Activated naive CD4-positive, alpha-beta T cell treated with anti-CD3 and anti-CD28 coated beads, Interleukin-2, amount 10 ng/mL, durations not matched to agents 7 days and 5 days (primary cell): ENCODE measurements around the gene ANK2.

Experiments used
- CTCF ChIA-PET: fragments of 350-600 bp; sonication (Branson Sonifier 250); formaldehyde crosslinking; loops from one replicate; lab custom pipeline; 2021; ENCODE audit warnings: antibody characterized with exemption; lab: Charles Lee
- DNase-seq: peaks from one replicate; pipeline ENCODE4 v3.0.0-alpha.2; 2020
- H3K27ac Mint-ChIP-seq: one replicate; pipeline ENCODE4 v1.8.0; 2021; ENCODE audit warnings: mild to moderate bottlenecking, moderate library complexity, mixed read lengths
- H3K27me3 Mint-ChIP-seq: one replicate; pipeline ENCODE4 v1.8.0; 2021; ENCODE audit warnings: mild to moderate bottlenecking, mixed read lengths
- H3K36me3 Mint-ChIP-seq: one replicate; pipeline ENCODE4 v1.8.0; 2021; ENCODE audit warnings: mixed read lengths
- H3K4me1 Mint-ChIP-seq: one replicate; pipeline ENCODE4 v1.8.0; 2021; ENCODE audit warnings: mixed read lengths
- H3K4me3 Mint-ChIP-seq: one replicate; pipeline ENCODE4 v1.8.0; 2021; ENCODE audit warnings: mild to moderate bottlenecking, moderate library complexity, mixed read lengths
- H3K9me3 Mint-ChIP-seq: one replicate; pipeline ENCODE4 v1.8.0; 2021; ENCODE audit warnings: mixed read lengths

ANK2 gene

DNA sequence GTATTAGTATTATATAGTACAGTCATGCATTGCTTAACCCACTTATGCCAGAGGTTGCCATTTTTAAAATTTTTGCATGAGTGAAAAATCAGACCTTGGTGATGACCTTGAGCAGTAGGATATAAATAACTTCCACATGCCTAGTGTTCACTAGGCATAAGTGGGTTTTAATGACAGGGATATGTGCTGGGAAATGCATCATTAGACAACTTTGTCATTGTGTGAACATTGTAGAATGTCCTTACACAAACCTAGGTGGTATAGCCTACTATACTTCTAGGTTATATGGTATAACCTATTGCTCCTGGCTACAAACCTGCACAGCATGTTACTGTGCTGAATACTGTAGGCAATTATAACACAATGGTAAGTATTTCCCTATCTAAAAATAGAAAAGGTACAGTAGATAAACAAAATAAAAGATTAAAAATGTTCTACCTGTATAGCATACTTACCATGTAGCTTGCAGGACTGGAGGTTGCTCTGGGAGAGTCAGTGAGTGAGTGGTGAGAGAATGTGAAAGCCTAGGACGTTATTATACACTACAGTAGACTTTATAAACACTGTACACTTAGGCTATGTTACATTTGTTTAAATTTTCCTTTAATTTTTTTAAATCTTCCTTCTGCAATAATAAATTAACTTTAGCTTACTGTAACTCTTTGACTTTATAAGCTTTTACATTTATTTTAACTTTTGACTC, 326.7 kb downstream of the ANK2 start:
- no peak for DNase-seq
- H3K27ac Mint-ChIP-seq = no peak overlapping the region
- no peaks in the 10 kb centered on the region for H3K4me1 Mint-ChIP-seq
- no peaks in the 10 kb centered on the region for H3K27me3 Mint-ChIP-seq
- CTCF ChIA-PET = no interaction called here
- H3K9me3 Mint-ChIP-seq = no peaks in the 10 kb centered on the region
- H3K36me3 Mint-ChIP-seq = no peaks in the 10 kb centered on the region
- H3K4me3 Mint-ChIP-seq = no peak overlapping the region

DNA sequence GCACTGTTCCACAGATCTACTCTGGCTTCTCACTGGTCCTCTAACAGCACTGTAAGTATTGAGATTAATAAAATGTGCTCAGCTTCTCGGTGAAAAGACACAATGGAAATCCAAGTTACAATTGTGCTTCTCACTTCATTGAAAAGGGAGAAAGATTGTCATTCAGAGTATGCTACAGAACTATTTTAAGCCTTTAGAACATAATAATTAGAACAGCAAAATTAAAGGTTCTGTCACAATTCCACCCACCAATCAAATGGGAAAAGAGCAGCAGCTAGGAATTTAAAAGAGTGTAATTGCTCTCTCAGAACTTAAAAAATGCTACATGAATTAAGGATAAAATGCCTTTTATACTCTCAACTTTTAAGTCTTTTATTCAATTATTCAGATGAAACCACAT, 329.4 kb downstream of the ANK2 start:
- H3K27ac Mint-ChIP-seq = no peak overlapping the region
- no peaks in the 10 kb centered on the region for H3K9me3 Mint-ChIP-seq
- H3K4me3 Mint-ChIP-seq = no peak overlapping the region
- DNase-seq = no peak
- H3K4me1 Mint-ChIP-seq = no peaks in the 10 kb centered on the region
- CTCF ChIA-PET = no interaction called here
- H3K36me3 Mint-ChIP-seq = no peaks in the 10 kb centered on the region
- no peaks in the 10 kb centered on the region for H3K27me3 Mint-ChIP-seq

DNA sequence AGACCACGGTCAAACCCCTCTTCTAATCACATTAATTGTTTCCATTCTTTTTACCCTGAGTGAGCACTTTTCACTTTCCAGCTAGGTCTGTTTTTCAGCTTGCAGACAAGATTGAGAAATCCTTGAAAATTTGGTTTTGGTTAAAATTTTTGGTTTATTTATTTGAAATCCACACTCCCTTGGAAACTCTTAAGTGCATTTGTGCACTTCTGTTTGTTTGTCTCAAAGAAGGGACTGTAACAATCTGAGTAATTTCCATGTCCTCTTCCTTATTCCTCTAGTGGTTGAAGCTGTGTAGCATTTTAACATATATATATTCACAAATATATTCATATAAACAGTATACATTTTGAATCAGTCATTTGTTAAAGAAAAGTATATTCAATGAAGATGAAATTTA, 333.3 kb downstream of the ANK2 start:
- Mint-ChIP-seq H3K27ac (no peak overlapping the region), H3K27me3 (no peaks in the 10 kb centered on the region), H3K4me3 (no peak overlapping the region), H3K4me1 (no peaks in the 10 kb centered on the region), H3K9me3 (no peaks in the 10 kb centered on the region), H3K36me3 (no peaks in the 10 kb centered on the region)
- CTCF ChIA-PET = interaction anchor here (1.2 kb wide), 1 partner anchor 12 kb away, joined by 5 read pairs; no protein-coding TSS in a partner anchor
- no peak for DNase-seq

DNA sequence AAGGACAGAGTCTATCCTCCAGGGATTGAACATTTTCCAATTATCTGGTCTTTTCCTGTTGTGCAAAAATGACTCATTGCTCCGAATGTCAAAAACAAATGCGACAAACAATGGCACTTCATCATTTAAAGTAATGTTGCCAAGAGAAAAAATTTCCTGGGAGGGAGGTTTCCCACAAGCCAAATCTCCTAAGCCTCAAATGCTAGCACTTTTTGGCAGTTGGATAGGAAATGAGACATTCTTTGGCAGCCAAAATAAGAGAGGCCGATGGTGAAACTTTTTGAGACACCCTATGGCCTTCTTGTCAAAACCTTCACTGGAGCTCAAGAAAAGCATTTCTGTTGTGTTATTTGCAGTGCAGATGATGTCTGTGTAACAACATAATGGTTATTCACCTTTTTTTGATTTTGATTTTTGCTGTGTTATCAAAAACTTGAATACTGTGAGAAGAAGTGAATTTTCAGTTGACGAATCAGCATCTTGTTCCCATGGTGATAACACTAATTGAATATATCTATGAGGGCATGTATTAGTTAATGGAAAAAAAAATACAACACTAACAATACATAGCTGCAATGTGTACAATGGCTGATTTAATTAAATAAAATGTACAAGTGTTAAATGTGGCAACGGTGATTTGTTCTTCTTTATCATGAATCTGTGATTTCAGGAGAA, 333.8 kb downstream of the ANK2 start:
- H3K27me3 Mint-ChIP-seq = no peaks in the 10 kb centered on the region
- CTCF ChIA-PET = interaction anchor here (1.2 kb wide), 1 partner anchor 12 kb away, joined by 5 read pairs; no protein-coding TSS in a partner anchor
- H3K27ac Mint-ChIP-seq = no peak overlapping the region
- no peaks in the 10 kb centered on the region for H3K4me1 Mint-ChIP-seq
- DNase-seq = no peak
- H3K4me3 Mint-ChIP-seq = no peak overlapping the region
- H3K9me3 Mint-ChIP-seq = no peaks in the 10 kb centered on the region
- no peaks in the 10 kb centered on the region for H3K36me3 Mint-ChIP-seq

DNA sequence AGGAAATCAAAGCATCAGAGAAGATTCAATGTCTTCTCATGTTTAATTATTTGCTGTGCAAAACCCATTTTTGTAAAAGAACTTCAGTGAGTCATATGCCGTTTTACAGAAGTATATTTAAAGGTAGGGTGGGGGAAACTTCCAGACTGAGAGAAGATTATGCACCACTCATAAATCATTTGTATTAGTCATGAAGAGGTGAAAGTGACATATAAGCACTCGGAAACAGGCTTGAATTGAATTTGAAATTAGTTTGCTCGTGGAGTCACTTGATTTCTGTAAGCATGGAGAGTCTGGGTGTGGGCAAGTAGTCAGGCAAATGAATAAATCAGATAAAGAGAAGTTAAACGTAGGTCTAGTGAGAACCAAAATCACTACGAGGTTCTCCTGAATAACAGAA, 335.1 kb downstream of the ANK2 start:
- CTCF ChIA-PET = interaction anchor here (0.8 kb wide), 1 partner anchor 10 kb away, joined by 3 read pairs; no protein-coding TSS in a partner anchor
- no peak for DNase-seq
- no peaks in the 10 kb centered on the region for H3K36me3 Mint-ChIP-seq
- H3K27ac Mint-ChIP-seq = no peak overlapping the region
- no peaks in the 10 kb centered on the region for H3K27me3 Mint-ChIP-seq
- no peaks in the 10 kb centered on the region for H3K9me3 Mint-ChIP-seq
- H3K4me3 Mint-ChIP-seq = no peak overlapping the region
- no peaks in the 10 kb centered on the region for H3K4me1 Mint-ChIP-seq

DNA sequence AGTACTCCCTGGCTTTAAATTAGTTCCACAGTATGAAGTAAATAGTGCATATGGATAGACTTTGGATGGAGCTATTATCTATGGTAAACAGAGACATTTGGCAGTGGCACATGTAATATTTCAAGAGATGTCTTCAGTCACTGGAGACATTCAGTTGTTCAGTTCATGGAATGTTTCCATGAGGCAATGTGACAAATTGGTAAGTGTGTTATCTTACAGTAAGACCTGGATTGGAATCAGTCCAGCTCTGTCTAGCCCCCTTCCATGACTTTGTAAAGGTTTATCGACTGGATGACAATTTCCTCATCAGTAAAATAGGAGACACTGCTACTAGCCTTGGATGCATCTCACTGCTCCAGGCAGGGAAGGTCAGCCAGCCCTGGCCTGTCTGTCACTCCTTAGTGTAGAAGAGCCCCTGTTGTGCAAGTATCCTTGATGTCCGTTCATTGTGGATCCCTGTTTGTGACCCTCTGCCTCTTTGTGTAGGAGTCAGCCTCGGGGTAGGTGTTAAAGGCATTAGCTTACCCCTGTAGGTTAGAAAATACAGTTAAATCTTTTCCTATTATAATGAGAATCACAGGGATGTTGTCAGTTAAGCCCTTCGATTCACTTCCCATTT, 335.9 kb downstream of the ANK2 start:
- no peaks in the 10 kb centered on the region for H3K36me3 Mint-ChIP-seq
- no peak overlapping the region for H3K27ac Mint-ChIP-seq
- no peaks in the 10 kb centered on the region for H3K9me3 Mint-ChIP-seq
- CTCF ChIA-PET = interaction anchor here (0.8 kb wide), 1 partner anchor 9 kb away, joined by 3 read pairs; no protein-coding TSS in a partner anchor
- H3K27me3 Mint-ChIP-seq = no peaks in the 10 kb centered on the region
- H3K4me3 Mint-ChIP-seq = no peak overlapping the region
- H3K4me1 Mint-ChIP-seq = no peaks in the 10 kb centered on the region
- no peak for DNase-seq

DNA sequence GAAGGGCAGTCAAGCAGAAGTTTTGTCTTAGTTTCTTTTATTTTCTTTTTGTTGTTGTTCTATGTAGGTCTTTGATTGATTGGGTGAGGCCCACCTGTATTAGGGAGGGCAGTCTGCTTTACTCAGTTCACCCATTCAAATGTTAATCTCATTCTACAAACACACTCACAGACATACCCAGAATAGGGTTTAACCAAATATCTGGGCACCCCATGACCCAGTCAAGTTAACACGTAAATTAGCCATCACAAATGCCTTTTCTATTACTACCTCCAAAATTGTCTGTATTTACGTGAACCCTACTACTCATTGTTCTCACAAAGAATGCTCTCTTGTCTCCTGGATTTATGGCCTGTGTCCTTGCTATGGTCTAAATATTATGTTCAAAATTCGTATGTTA, 339.7 kb downstream of the ANK2 start:
- Mint-ChIP-seq H3K4me3 (no peak overlapping the region), H3K36me3 (no peaks in the 10 kb centered on the region), H3K4me1 (no peaks in the 10 kb centered on the region), H3K27ac (no peak overlapping the region), H3K9me3 (no peaks in the 10 kb centered on the region), H3K27me3 (peaks cover 1% of the 10 kb centered on the region)
- no peak for DNase-seq
- CTCF ChIA-PET = interaction anchor here (0.5 kb wide), 1 partner anchor 996 kb away, joined by 4 read pairs; no protein-coding TSS in a partner anchor

DNA sequence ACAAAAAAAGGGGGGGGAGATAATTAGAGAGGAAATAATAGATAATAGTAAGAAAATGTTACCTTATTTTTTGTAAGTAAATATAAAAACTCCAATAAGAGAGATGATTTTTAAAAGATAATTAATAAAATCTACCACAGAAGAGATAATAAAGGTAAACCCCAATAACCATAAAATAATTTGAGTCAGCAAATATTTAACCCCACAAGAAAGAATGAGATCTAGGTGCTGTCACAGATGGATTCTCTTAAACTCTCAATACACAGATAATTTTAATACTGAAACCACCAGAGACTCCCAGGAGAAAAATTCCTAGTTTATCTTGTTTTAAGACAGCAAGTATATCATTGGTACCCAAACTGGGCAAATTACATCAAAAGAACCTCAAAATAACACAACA, 341.4 kb downstream of the ANK2 start:
- H3K4me3 Mint-ChIP-seq = no peak overlapping the region
- H3K36me3 Mint-ChIP-seq = no peaks in the 10 kb centered on the region
- no peak overlapping the region for H3K27ac Mint-ChIP-seq
- peaks cover 4% of the 10 kb centered on the region for H3K27me3 Mint-ChIP-seq
- H3K4me1 Mint-ChIP-seq = no peaks in the 10 kb centered on the region
- no peak for DNase-seq
- no peaks in the 10 kb centered on the region for H3K9me3 Mint-ChIP-seq
- CTCF ChIA-PET = interaction anchor here (0.7 kb wide), 1 partner anchor 494 kb away, joined by 3 read pairs; no protein-coding TSS in a partner anchor

DNA sequence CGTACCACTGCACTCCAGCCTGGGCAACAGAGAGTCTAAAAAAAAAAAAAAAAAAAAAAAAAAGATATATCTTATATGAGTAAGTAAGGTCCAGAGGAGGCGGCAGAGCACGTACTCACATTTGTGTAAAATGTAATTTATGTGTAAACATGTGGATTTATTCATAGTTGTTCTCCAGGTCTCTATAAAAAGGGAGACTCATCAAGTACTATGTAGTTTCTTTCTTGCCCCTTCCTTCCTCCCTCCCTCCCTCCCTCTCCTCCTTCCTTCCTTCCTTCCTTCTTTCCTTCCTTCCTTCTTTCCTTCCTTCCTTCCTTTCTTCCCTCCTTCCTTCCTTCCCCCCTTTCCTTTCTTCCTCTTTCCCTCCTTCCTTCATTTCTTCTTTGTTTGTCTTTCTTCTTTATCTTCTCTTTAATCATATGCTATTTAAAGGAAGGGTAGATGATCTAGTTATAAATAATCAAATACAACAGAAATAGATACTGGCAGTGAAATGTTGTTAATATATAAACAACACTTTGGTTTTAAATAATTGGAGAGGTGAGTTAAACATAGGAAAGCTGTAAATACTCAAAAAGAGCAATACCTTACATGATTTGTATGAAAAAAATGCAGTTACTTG, 344.8 kb downstream of the ANK2 start:
- Mint-ChIP-seq H3K4me1 (no peaks in the 10 kb centered on the region), H3K27ac (no peak overlapping the region), H3K36me3 (no peaks in the 10 kb centered on the region), H3K9me3 (no peaks in the 10 kb centered on the region), H3K4me3 (no peak overlapping the region), H3K27me3 (peaks cover 4% of the 10 kb centered on the region)
- DNase-seq = no peak
- CTCF ChIA-PET = interaction anchor here (0.6 to 2.9 kb wide), 18 partner anchors 9 to 993 kb away, joined by 3 to 32 read pairs (median 4); no protein-coding TSS in a partner anchor

DNA sequence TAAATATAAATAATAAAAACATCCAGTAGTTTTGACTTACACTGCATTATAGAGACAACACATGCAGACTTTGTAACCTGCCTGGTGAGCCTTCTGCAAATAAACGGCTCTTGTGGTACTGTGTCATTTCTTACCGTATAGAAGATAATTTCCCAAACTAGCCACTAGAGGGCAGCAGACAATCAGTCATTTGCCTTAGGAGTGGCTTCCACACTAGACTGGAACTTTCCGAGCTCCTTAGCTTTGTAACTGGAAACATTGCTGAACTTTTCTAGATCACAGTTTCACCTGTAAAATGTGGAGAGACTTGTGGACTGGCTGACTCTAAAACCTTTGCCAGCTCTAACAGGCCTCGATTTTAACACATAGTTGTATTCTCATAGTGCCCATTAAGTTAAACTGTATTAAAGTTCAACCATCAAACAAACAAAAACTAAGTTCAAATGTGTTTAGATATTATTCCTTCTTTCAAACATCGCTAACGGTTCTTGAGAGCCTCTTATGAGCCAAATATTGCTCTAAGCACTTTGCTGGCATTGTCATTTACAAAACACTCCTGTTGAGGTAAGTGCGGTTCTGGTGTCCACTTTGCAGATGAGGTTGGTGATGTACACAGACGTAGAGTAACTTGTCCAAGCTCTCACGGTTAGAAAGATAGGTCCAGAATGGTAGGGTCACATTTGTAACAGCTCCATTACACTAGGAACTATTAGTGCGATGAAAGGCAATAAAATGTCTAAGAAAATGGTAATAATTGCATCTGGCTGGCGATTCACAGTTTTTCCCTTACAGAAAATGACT, 345.5 kb downstream of the ANK2 start:
- CTCF ChIA-PET = interaction anchor here (0.6 to 2.9 kb wide), 21 partner anchors 9 to 1300 kb away, joined by 3 to 32 read pairs (median 4); no protein-coding TSS in a partner anchor
- Mint-ChIP-seq H3K4me1 (no peaks in the 10 kb centered on the region), H3K27me3 (peaks cover 4% of the 10 kb centered on the region), H3K27ac (no peak overlapping the region), H3K9me3 (no peaks in the 10 kb centered on the region), H3K4me3 (no peak overlapping the region), H3K36me3 (no peaks in the 10 kb centered on the region)
- peak; percentile 61 for DNase-seq

DNA sequence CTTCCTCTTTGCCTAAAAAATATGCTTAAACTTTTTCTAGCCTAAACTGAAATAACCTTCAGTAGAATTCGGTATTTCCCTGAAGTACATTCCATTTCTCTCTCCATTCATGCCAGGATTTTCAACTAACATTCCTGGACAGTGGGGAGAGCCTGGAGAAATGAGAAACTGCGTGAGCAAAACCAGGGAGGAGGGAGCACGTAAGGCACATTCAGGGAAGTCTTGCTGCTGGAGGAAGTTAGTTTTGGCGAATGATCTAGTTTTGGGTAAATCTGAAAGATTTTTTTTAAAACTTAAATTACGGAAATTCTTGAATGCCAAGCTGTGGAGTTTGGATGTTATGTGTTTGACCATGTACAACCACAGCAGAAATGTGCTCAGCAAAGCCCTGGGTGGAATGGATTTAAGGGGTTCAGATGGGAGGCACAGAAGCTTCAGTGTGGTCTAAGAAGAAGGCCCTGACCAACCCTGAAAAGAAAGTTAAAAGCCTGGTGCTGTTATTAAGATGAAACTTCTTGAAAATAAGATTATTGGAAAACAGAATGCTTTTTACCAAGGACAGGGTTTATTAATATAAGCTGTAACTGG, 347.8 kb downstream of the ANK2 start:
- CTCF ChIA-PET = interaction anchor here (1.3 kb wide), 1 partner anchor 987 kb away, joined by 3 read pairs; no protein-coding TSS in a partner anchor
- DNase-seq = no peak
- no peak overlapping the region for H3K27ac Mint-ChIP-seq
- no peak overlapping the region for H3K4me3 Mint-ChIP-seq
- no peaks in the 10 kb centered on the region for H3K4me1 Mint-ChIP-seq
- H3K27me3 Mint-ChIP-seq = peaks cover 10% of the 10 kb centered on the region
- H3K36me3 Mint-ChIP-seq = no peaks in the 10 kb centered on the region
- H3K9me3 Mint-ChIP-seq = no peaks in the 10 kb centered on the region

DNA sequence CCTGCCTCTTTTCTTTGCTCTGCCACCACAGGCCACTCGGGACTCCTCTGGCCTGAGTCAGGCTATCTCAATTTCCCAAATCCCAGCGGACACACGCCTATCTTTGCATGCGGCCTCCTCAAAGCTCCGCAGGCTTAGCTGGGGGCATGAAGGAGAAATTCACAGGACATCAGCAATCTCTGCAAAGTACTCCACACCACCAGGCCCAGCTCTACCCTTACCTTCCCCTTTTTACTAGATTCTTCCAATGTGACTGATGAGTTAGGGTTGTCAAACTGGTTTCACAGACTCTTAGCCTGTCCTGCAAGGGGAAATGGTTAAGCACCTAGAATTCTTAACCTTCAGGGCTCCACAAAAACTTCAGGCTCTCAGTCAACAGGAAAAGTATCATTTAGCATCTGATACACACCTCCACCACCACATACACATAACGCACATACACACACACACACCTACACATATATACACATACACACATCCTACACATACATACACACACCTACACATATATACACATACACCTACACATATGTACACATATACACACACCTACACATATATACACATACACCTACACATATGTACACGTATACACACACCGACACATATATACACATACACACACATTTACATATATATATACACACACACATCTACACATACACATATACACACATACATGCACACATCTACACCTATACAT, 349.1 kb downstream of the ANK2 start:
- DNase-seq = no peak
- Mint-ChIP-seq H3K36me3 (no peaks in the 10 kb centered on the region), H3K9me3 (no peaks in the 10 kb centered on the region), H3K4me3 (no peak overlapping the region), H3K27me3 (peaks cover 10% of the 10 kb centered on the region), H3K4me1 (no peaks in the 10 kb centered on the region), H3K27ac (no peak overlapping the region)
- CTCF ChIA-PET = interaction anchor here (1.3 kb wide), 1 partner anchor 986 kb away, joined by 3 read pairs; no protein-coding TSS in a partner anchor
